Activated naive CD4-positive, alpha-beta T cell treated with Interleukin-2 at 50 U/mL for 16 hours (primary cell): Measurements from ENCODE around the gene DNPH1.

Experiments
- DNase-seq: peaks from one replicate; pipeline ENCODE4 v3.0.0-alpha.2; 2020

Gene DNPH1

GRCh38 chr6:43207286-43207685 is 22.0 kb downstream of the DNPH1 start:
- no peak for DNase-seq

GRCh38 chr6:43205849-43206248 is 23.4 kb downstream of the DNPH1 start:
- no peak for DNase-seq

DNA sequence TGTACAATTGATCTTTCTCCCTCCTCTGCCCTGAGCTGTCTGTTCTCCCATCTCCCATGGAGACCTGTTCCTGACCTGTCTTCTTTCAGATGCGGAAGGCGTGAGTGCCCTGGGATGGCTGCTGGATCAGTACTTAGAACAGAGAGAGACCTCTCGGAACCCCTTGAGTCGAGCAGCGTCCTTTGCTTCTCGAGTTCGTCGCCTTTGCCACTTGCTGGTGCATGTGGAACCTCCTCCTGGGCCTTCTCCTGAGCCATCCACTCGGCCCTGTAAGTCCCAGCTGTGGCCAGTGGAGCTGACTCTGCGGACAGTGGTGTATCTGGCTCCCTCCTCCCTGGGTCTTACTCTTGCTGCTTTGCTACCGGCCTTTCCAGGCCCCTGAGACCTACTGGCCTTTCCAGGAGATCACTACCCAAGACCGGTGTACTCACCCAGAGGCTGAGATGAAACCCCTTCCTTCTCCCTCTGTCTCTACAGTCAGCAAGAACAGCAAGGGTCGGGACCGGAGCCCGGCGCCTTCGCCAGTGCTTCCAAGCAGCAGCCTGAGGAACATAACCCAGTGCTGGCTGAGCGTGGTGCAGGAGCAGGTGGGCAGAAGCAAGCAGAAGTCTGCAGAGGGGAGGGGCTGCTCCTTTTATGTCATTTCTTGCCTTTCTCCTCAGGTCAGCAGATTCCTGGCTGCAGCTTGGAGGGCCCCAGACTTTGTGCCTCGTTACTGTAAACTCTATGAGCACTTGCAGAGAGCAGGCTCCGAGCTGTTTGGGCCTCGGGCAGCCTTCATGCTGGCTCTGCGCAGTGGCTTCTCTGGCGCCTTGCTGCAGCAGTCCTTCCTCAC is 24.8 kb downstream of the DNPH1 start:
- DNase-seq = no peak

GRCh38 chr6:43203718-43204095 is 25.6 kb downstream of the DNPH1 start:
- no peak for DNase-seq

- no peak for DNase-seq
Observed at GRCh38 chr6:43203029-43203717, 26.1 kb downstream of the DNPH1 start.

GRCh38 chr6:43202451-43202850 is 26.8 kb downstream of the DNPH1 start:
- no peak for DNase-seq

GRCh38 chr6:43200541-43200940 is 28.7 kb downstream of the DNPH1 start:
- no peak for DNase-seq

DNA sequence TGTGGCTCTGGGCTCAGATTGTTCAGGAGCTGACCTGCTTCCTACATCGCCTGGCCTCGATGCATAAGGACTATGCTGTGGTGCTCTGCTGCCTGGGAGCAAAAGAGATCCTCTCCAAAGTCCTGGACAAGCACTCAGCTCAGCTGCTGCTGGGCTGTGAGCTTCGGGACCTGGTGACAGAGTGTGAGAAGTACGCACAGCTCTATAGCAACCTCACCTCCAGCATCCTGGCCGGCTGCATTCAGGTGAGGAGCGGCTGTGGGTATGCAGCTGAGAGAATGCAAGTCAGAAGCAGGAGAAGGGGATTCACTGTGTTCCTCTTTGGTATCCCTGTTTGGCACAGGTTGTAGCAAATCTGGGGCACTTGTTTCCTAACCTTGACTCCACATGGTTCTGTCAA is 29.4 kb downstream of the DNPH1 start:
- no peak for DNase-seq

DNA sequence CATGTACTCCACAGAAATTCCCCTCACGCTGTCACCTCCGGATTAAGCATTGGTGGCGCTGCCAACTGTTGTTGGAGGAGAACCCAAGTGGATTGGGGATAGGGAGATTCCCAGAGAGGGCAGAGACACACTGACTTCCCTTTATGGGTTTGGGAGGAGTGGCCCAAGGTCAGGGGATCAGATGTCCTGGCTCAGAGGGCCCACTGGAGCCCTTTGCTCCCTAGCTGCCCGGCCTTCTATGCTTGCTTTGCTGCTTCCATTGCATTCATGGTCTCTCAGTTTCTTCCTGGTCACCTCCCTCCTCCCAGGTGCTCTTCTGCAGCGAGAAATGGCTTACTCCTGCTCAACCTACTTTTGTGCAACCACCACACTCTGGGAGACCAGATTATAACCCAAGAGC is 32.9 kb downstream of the DNPH1 start:
- DNase-seq = no peak

GRCh38 chr6:43193929-43194328 is 35.4 kb downstream of the DNPH1 start:
- DNase-seq = no peak

DNA sequence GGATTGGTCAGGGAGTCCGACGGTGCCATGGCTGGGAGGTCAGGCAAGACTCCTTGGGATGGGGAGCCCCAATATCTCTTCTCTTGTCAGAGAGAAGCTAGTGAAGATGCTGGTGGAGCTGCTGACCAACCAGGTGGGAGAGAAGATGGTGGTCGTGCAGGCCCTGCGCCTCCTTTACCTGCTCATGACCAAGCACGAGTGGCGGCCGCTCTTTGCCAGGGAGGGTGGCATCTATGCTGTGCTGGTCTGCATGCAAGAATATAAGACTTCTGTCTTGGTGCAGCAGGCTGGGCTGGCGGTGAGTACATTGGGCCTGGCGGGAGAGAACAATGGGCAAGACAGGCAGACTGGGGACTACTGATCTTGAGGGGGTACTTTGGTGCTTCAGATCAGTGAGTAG is 36.4 kb downstream of the DNPH1 start:
- DNase-seq = no peak

GRCh38 chr6:43189776-43190304 is 39.4 kb downstream of the DNPH1 start:
- no peak for DNase-seq

DNA sequence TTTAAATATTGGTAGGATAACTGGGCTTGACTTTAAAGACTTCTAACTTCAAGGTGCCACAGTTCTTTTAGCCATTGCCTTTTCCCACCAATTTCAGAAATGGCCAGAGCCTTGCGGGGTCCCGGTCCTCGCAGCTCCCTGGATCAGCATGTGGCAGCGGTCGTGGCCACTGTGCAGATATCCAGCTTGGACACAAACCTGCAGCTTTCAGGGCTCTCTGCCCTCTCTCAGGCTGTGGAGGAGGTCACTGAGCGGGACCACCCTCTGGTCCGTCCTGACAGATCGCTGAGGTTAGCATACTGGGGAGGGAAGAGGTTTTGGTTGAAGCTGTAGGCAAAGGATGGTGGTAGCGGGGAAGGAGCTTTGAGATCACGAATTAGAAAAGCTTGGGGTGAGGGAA is 40.9 kb downstream of the DNPH1 start:
- no peak for DNase-seq

DNA sequence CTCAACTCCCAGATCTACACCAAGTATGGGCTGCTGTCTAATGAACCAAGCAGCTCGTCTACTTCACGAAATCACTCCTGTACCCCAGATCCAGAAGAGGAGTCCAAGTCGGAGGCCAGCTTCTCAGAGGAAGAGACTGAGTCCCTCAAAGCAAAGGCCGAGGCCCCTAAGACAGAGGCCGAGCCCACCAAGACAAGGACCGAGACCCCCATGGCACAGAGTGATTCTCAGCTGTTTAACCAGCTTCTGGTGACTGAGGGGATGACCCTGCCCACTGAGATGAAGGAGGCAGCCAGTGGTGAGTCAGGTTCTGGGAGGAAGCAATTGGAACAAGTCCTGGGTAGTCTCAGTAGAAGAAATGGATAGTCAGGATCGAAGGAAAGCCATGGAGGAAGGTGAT is 41.5 kb downstream of the DNPH1 start:
- DNase-seq = no peak

- DNase-seq = no peak
Observed at GRCh38 chr6:43186706-43187105, 42.6 kb downstream of the DNPH1 start.

DNA sequence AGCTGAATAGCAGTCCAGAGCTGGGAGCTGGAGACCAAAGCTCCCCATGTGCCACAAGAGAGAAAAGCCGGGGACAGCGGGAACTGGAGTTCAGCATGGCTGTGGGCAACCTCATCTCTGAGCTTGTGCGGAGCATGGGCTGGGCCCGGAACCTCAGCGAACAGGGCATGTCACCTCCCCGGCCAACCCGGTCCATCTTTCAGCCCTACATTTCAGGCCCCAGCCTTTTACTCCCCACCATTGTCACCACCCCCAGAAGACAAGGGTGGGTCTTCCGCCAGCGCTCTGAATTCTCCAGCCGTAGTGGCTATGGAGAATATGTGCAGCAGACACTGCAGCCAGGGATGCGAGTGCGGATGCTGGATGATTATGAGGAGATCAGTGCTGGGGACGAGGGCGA is 43.3 kb downstream of the DNPH1 start:
- no peak for DNase-seq

DNA sequence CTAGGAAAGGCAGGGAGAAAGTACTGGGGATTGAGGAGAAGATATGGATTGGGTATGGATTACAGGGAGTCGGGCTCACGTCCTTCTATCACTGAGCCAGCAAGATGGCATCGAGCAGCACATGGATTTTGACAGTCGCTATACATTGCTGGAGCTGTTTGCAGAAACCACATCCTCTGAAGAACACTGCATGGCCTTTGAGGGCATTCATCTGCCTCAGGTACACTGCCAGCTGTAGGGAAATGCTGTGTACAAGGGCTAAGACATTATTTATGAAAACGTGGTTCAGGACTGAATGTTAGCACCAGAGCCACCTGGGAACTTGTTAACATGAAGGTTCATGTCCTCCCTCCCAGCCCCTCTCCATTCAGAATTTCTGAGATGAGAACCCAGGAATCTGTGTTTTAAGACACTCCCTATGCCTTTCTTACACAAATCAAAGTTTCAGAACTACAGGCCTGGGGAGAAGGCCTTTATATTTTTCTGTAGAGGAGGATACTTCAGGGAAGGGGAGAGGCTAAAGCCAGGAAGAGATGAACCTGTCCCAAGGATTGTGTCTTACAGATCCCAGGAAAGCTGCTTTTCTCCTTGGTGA is 43.8 kb downstream of the DNPH1 start:
- no peak for DNase-seq

DNA sequence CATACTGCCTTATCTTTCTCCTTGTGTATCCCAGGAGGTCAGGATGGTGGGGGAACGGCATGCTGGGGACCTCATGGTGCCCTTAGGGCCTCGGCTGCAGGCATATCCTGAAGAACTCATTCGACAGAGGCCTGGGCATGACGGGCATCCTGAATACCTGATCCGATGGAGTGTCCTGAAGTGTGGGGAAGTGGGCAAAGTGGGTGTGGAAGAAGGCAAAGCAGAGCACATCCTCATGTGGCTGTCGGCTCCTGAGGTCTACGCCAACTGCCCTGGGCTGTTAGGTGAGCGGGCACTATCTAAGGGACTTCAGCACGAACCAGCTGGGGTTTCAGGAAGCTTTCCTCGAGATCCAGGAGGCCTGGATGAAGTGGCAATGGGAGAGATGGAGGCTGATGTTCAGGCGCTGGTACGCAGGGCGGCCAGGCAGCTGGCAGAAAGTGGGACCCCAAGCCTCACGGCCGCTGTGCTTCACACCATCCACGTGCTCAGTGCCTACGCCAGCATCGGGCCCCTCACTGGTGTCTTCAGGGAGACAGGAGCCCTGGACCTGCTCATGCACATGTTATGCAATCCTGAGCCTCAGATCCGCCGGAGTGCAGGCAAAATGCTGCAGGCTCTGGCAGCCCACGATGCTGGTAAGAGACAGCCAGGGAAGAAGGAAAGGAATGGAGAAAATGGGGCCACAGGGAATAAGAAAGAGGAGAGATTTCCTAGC is 44.9 kb downstream of the DNPH1 start:
- DNase-seq = no peak

DNA sequence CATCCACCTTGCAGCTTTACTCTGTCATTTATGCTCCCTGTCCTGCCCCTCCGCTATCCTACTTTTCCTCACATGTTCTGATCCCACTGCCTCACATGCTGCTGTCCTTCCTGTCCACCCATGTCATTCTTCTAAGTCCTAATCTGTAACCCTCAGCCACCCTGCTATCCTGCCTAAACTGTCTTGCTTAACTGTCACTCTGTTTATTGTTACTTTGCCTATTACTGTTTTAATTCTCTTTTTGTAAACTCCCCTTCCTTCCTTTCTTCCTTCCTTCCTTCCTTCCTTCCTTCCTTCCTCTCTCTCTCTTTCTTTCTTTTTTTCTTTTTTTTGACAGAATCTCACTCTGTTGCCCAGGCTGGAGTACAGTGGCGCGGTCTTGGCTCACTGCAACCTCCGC is 45.8 kb downstream of the DNPH1 start:
- no peak for DNase-seq

DNA sequence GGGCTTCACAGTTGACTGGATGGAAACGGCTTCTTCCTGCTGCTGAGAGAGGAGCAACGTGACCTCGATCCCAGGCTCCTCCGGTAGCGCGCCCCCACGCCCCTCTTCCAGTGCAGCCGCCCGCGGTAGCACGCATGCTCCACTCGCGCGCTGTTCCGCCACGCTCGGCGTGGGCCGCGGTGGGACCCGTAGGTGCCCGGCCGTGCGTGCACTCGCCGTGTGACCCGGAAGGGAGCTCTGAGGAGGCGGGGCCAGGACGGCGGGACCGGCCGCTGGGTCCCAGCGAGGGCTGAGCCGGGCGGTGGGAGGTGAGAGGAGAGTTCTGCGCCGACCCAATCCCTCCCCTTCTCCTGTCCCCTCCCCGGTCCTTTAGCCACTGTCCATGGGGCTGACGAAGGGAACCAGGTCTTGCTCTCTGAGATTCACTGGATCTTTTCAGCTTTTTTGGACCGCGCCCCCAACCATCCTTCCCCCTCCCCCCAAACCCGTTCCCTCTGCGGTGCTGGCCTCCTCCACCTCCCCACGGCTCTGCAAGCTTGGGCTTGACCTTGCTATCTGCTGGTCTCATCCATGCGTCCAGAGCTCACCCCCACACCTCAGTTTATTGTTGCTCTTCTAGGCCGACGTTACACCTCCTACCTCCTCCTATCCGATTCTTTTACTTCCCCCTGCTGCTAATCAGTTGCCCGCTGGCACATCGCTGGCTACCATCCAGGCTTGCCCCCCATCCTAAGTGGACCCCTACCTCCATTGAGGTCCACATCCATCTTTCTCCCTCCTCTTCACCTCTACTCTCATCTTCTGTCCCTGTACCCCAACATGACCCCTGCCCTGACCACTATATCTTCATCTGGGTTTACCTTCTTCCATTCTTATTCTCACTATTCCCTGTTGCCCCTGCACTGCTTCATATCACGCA is 47.1 kb downstream of the DNPH1 start, which contains the start of gene CUL9:
Gene CUL9, plus strand, starts transcription at position 255 of the 919 bp plus-strand sequence. CDS start 2,115 bp downstream, outside the sequence.
- DNase-seq = peak; percentile 82

GRCh38 chr6:43181621-43181941 is 47.7 kb downstream of the DNPH1 start:
- no peak for DNase-seq

- DNase-seq = no peak
Observed at GRCh38 chr6:43180985-43181384, 48.3 kb downstream of the DNPH1 start.
